HG03135 (cell line): ENCODE measurements around the gene GNG7.
"Not testable (repeated sequence)": the region's sequence is repeated elsewhere in the genome, so short reads cannot be mapped to it uniquely, and the experiment has no call there.

Experiments used
- ATAC-seq: cut with Tn5 transposase; IDR thresholded peaks from one replicate; pipeline ENCODE4 v1.9.1; 2021; ENCODE audit warnings: mild to moderate bottlenecking, moderate library complexity; ENCODE audit not compliant: unreplicated experiment

The GNG7 gene

DNA sequence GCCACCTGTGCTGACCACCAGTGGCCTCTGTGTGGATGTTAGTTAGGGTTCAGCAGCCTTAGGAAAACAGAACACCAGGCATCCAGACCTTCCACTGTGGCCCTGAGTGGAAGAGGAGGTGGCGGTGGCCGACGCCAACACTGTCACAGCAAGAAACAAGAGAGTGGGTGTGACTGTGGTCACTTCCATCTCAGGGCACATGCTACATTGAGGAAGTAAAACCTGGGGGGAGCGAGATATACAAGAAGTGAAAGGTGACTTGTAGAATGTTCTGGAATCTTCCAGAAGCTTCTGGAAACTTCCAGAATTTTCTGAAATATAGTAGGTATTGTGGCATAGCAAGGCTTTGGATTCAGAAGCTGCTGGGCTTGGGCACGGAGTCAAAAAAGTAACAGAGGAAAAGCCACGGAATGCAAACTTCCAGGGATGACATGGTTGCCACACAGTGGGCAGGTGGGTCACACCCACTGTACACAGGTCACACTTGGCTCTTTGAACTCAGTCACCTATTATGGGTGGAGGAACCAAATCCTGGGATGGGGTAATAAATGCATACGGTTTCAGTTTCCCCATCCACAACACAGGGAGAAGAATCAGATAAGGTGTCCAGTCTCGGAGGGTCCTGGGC lies 24.3 kb downstream of the GNG7 start:
- ATAC-seq = peak; percentile 56

DNA sequence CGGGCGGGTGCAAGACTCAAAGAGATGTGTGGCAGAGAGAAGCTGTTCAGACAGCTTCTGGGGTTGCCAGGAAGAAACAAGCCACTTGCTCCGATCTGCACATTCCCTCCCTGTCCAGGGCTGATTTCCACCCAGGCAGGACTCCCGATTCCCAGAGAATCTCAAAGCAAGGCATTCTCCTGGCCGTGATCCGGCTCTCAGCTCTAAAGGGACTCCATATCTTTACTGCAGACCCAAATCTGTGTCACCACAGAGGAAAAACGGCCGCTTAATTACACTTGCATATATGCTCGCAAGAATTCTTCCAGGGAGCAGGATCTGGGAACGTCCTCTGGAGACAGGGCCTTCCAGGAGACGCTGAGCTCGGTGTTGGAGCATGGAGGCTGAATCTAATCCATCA lies 25.7 kb downstream of the GNG7 start:
- no peak for ATAC-seq

GRCh38 chr19:2675892-2676291 lies 26.6 kb downstream of the GNG7 start:
- ATAC-seq = no peak

GRCh38 chr19:2670217-2670616 lies 32.3 kb downstream of the GNG7 start:
- ATAC-seq = no peak

GRCh38 chr19:2668175-2668763 lies 34.2 kb downstream of the GNG7 start:
- no peak for ATAC-seq

GRCh38 chr19:2667349-2667748 lies 35.1 kb downstream of the GNG7 start:
- ATAC-seq = not testable (repeated sequence)

DNA sequence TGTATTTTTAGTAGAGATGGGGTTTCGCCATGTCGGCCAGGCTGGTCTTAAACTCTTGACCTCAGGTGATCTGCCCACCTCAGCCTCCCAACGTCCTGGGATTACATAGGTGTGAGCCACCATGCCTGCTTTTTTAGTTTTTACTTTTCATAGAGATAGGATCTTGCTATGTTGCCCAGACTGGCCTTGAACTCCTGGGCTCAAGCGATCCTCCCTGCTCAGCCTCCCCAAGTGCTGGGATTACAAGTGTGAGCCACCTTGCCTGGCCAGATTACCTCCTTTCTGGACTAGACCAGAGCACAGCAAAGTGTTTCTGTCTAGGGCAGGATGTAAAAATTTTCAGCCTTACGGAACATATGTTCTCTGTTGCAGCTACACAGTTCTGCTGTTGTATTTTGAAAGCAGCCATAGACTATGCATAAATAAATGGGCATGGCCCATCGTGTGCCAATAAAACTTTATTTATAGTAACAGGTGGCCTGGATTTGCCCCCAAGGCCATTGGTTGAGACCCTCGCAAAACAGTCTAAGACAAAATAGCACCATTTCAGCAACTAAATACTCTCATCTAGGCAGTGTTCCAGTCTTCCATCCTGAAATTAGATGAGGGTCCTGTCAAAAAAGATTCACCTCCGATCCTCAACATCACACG lies 36.0 kb downstream of the GNG7 start:
- no peak for ATAC-seq

GRCh38 chr19:2665103-2665502 lies 37.4 kb downstream of the GNG7 start:
- ATAC-seq = no peak

- peak; percentile 80 for ATAC-seq
These were observed 38.4 kb downstream of the GNG7 start for GRCh38 chr19:2663920-2664571.

GRCh38 chr19:2661615-2662014 lies 40.9 kb downstream of the GNG7 start:
- ATAC-seq = no peak

- no peak for ATAC-seq
These were observed 42.5 kb downstream of the GNG7 start for GRCh38 chr19:2659856-2660432.

- no peak for ATAC-seq
These were observed 46.0 kb downstream of the GNG7 start for GRCh38 chr19:2656533-2656932.

DNA sequence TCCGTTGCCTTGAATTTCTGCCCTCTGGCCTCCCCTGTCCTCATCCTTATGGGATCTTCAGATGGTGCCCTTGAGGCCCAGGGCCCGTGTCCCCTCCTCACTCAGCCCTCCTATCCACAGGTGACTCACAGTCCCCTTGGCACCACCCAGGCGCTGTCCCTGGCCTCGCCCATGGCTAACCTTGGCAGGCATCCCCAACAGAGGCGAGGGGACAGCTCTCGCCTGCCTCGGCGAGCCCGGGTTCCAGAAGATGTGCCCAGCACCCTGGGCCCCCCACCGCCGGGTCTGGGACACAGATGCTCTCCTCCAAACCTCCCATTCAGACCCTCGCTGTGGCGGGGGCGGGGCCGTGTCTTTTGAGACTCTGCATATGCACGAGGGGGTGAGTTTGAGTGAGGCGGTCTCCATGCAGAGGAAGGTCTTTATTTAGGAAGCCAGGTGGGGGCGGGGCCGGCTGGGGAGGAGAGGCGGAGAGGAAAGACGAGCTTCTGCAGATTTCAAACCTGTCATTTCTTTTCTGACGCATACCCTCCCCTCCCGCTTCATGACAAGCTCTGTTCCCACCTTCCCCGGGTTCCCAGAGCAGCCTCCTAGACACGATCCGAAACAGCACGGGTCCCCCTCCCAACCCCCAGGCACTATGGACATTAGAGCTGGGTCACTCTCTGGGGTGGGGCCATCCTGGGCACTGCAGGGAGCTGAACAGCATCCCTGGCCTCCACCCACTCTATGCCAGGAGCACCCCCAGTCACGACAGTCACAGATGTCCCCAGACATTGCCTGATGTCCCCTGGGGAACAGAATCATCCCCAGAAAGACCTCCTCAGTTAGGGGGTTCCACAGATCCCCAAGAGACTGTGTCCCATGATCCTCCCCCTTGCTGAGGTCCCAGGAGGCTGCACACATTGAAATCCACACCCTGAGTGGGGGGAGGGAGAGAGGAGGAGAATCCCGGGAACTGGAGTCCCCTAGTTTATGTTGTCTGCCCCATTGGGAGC lies 48.5 kb downstream of the GNG7 start:
- no peak for ATAC-seq

- ATAC-seq = no peak
These were observed 49.3 kb downstream of the GNG7 start for GRCh38 chr19:2653218-2653617.

DNA sequence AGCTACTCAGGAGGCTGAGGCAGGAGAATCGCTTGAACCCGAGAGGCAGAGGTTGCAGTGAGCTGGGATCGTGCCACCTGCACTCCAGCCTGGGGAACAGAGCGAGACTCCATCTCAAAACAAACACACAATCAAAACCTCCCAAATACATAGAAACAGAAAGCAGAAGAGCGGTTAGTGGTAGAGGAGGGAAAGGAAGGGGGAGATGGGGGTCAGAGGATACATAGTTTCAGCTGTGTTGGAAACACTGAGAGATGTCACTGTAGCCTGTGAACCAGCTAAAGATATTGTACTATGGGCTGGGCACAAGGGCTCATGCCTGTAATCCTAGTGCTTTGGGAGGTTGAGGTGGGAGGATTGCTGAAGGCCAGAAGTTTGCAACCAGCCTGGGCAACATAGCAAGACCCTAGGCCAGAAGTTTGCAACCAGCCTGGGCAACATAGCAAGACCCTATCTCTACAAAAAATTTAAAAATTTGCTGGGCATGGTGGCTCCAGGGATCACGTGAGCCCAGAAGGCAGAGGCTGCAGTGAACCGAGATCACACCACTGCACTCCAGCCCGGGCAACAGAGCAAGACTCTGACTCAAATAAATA lies 49.9 kb downstream of the GNG7 start:
- ATAC-seq = no peak

DNA sequence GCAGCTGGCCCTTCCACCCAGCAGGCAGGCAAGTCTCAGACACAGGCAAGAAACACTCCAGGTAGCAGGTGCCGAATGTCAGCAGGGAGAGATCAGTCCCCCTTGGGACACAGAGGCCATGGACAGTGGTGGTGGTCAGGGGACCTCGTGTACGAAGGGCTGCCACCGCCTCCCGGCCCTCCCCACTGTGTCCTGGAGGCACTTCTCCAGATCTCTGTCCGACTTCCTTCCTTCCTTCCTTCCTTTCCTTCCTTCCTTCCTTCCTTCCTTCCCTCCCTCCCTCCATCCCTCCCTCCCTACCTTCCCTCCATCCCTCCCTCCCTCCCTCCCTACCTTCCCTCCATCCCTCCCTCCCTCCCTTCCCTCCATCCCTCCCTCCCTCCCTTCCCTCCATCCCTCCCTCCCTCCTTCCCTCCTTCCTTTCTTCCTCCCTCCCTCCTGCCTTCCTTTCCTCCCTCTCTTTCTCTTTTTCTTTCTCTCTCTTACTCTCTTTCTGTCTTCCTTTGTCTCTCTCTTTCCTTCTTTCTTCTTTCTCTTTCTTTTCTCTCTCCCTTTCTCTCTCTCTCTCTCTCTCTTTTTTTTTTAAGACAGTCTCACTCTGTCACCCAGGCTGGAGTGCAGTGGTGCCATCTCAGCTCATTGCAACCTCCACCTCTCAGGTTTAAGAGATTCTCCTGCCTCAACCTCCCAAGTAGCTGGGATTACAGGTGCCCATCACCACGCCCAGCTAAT lies 51.3 kb downstream of the GNG7 start:
- not testable (repeated sequence) for ATAC-seq

- no peak for ATAC-seq
These were observed 52.0 kb downstream of the GNG7 start for GRCh38 chr19:2650515-2650914.

GRCh38 chr19:2648528-2648937 lies 54.0 kb downstream of the GNG7 start:
- ATAC-seq = no peak

- ATAC-seq = no peak
These were observed 54.4 kb downstream of the GNG7 start for GRCh38 chr19:2648099-2648498.
